GM12878 (cell line): Measurements from ENCODE around the gene CFAP99. TPM values are rescaled to one million over a fixed set of nuclear protein-coding genes. Genes with fewer than 3 reads are reported as not detected.

ENCODE experiments used
- ATAC-seq: fragments of 200-7000 bp; cut with Tn5 transposase; 3 replicates; pipeline ENCODE4 v1.9.1; 2020; ENCODE audit warnings: mild to moderate bottlenecking, moderate library complexity
- BruUV-seq: library from RNA; stranded (reverse); fragments of 400-500 nt; replicated peaks from 2 replicates; lab custom pipeline; 2021; lab: Mats Ljungman, UMichigan
- CTCF ChIA-PET: fragments of 300-600 bp; sonication (Branson Sonifier 250); formaldehyde crosslinking; extraction: SDS; loops from one replicate; lab custom pipeline; 2021; ENCODE audit warnings: inconsistent platforms; lab: Yijun Ruan, JAX
- POLR2A ChIA-PET: fragments of 350-600 bp; formaldehyde crosslinking; extraction: SDS; loops from one replicate; lab custom pipeline; 2021; ENCODE audit warnings: inconsistent platforms; lab: Charles Lee
- RAD21 ChIA-PET: fragments of 300-600 bp; sonication (Branson Sonifier 250); formaldehyde crosslinking; loops from one replicate; lab custom pipeline; 2023; ENCODE audit warnings: antibody characterized with exemption; ENCODE audit not compliant: unreplicated experiment; lab: Charles Lee
- SMC1A ChIA-PET: fragments of 300-600 bp; sonication (Branson Sonifier 250); formaldehyde crosslinking; loops from one replicate; lab custom pipeline; 2023; ENCODE audit not compliant: unreplicated experiment, uncharacterized antibody; lab: Charles Lee
- DNase-seq: peaks from one replicate; pipeline ENCODE4 v3.0.0-alpha.2; 2011; ENCODE audit warnings: low read depth, low spot score
- FAIRE-seq: peaks from 3 replicates; lab custom pipeline; 2011; peaks lifted over from hg19 to GRCh38; lab: Jason Lieb, UNC
- H2AFZ ChIP-seq: 2 replicates; pipeline ENCODE4 v1.6.0; 2011; ENCODE audit warnings: low read depth, low read length, control low read depth; ENCODE audit not compliant: control insufficient read depth
- H3K27ac ChIP-seq: 2 replicates; pipeline ENCODE4 v1.5.1; 2011; ENCODE audit warnings: control low read depth; ENCODE audit not compliant: control insufficient read depth, insufficient read depth
- H3K27me3 ChIP-seq, 2 experiments: replicated peaks in 1 of 2; 2 replicates each; pipeline versions ENCODE4 v1.6.0 to v1.6.1; 2011; ENCODE audit warnings: low read length in 1 of 2; ENCODE audit not compliant: control insufficient read depth in 2 of 2, insufficient read depth in 2 of 2
- H3K36me3 ChIP-seq, 2 experiments: 2 replicates each; pipeline ENCODE4 v1.5.1; 2011; ENCODE audit warnings: low read length in 1 of 2; ENCODE audit not compliant: control insufficient read depth in 2 of 2, insufficient read depth in 2 of 2
- H3K4me1 ChIP-seq: 2 replicates; pipeline ENCODE4 v1.6.1; 2011; ENCODE audit warnings: mild to moderate bottlenecking, low read length, moderate library complexity, mixed read lengths; ENCODE audit not compliant: control insufficient read depth, insufficient read depth
- H3K4me2 ChIP-seq: 2 replicates; pipeline ENCODE4 v1.6.0; 2011; ENCODE audit warnings: control low read depth; ENCODE audit not compliant: control insufficient read depth, insufficient read depth
- H3K4me3 ChIP-seq: fragments of 200-600 bp; sonication (generic); 2 replicates; pipeline ENCODE4 v1.5.1; 2016
- H3K79me2 ChIP-seq: 2 replicates; pipeline ENCODE4 v1.6.0; 2011; ENCODE audit warnings: low read length; ENCODE audit not compliant: control insufficient read depth, insufficient read depth
- H3K9ac ChIP-seq: 2 replicates; pipeline ENCODE4 v1.8.0; 2011; ENCODE audit warnings: low read length, control low read depth, mixed read lengths; ENCODE audit not compliant: control insufficient read depth, insufficient read depth
- H3K9me3 ChIP-seq: replicated peaks from 3 replicates; pipeline ENCODE4 v1.5.1; 2011; ENCODE audit warnings: mild to moderate bottlenecking, low read length; ENCODE audit not compliant: control insufficient read depth, insufficient read depth
- H4K20me1 ChIP-seq: 2 replicates; pipeline ENCODE4 v1.6.0; 2011; ENCODE audit not compliant: control insufficient read depth, insufficient read depth
- BRCA1 ChIP-seq: IDR thresholded peaks from 2 replicates; pipeline ENCODE4 v1.6.1; 2011; ENCODE audit warnings: low read depth, low read length, improper control_type of control experiment
- E2F8 ChIP-seq: fragments of 450-650 bp; IDR thresholded peaks from 2 replicates; pipeline ENCODE4 v1.6.1; 2018; ENCODE audit warnings: mild to moderate bottlenecking, low read depth, moderate library complexity; ENCODE audit not compliant: partially characterized antibody
- ESRRA ChIP-seq: IDR thresholded peaks from 2 replicates; pipeline ENCODE4 v1.6.1; 2012; ENCODE audit warnings: mild to moderate bottlenecking, low read length, improper control_type of control experiment
- IKZF2 ChIP-seq, 2 experiments: fragments of 450-650 bp; IDR thresholded peaks; 2 replicates each; pipeline ENCODE4 v1.6.1; 2017; ENCODE audit warnings: mild to moderate bottlenecking in 2 of 2, moderate library complexity in 2 of 2
- KDM1A ChIP-seq: fragments of 200-600 bp; sonication (generic); IDR thresholded peaks from 2 replicates; pipeline ENCODE4 v1.6.1; 2016; ENCODE audit warnings: borderline replicate concordance
- KLF5 ChIP-seq: fragments of 450-650 bp; IDR thresholded peaks from 2 replicates; pipeline ENCODE4 v1.6.1; 2014; ENCODE audit warnings: mild to moderate bottlenecking; ENCODE audit not compliant: partially characterized antibody
- PAX5 ChIP-seq: IDR thresholded peaks from 2 replicates; pipeline ENCODE4 v1.6.1; 2011; ENCODE audit warnings: low read depth, low read length, borderline replicate concordance
- POLR2AphosphoS5 ChIP-seq: IDR thresholded peaks from 2 replicates; pipeline ENCODE4 v1.6.1; 2011; ENCODE audit warnings: mild to moderate bottlenecking, low read length, inconsistent platforms
- SKIL ChIP-seq: fragments of 450-650 bp; IDR thresholded peaks from 2 replicates; pipeline ENCODE4 v1.6.1; 2017; ENCODE audit warnings: mild to moderate bottlenecking, low read depth, inconsistent platforms; ENCODE audit not compliant: poor library complexity, severe bottlenecking
- TCF3 ChIP-seq: IDR thresholded peaks from 2 replicates; pipeline ENCODE4 v1.6.1; 2012; ENCODE audit warnings: low read depth, mild to moderate bottlenecking, low read length, borderline replicate concordance; ENCODE audit not compliant: insufficient read depth
- WGBS: methylation state at CpG from one replicate; pipeline ENCODE4 v1.1.6; 2016; ENCODE audit warnings: low lambda C conversion rate; ENCODE audit not compliant: insufficient replicate concordance, insufficient coverage; ENCODE audit errors: missing lambda C conversion rate; 5-methylcytosine and 5-hydroxymethylcytosine counted together
- in situ Hi-C: fragments of 300-500 bp; cut with MboI; formaldehyde crosslinking; loops from 9 replicates; pipeline ENCODE4 v1.14.3; 2018; ENCODE audit warnings: mixed read lengths
- intact Hi-C: fragments of 100-400 bp; cut with micrococcal nuclease; formaldehyde crosslinking; loops from one replicate; pipeline ENCODE4 v1.14.2; 2022; ENCODE audit not compliant: unreplicated experiment
- polyA plus RNA-seq, 11 experiments: library from polyadenylated mRNA; depleted of rRNA in 4 of 11; unstranded in 6 of 11; stranded (reverse) in 5 of 11; fragments of >200 nt; fragmentation: Nextera tagmentation in 4 of 11; fragmentation: Illumina TruSeq in 1 of 11; extraction: Ambion mirVana in 4 of 11; extraction: Trizol in 1 of 11; gene quantifications; 1 replicate in 1 of 11; 2 replicates in 10 of 11; pipeline versions ENCODE4 v1.2.1 to v1.2.3, GENCODE V29; 2011 to 2016; ENCODE audit warnings: inconsistent platforms in 2 of 11, missing spikeins in 2 of 11, low read depth in 1 of 11
- total RNA-seq, 4 experiments: library from RNA; depleted of rRNA in 3 of 4; stranded (reverse); fragments of >200 nt in 3 of 4; fragmentation: Illumina TruSeq in 1 of 4; extraction: Trizol in 1 of 4; gene quantifications; 2 replicates each; pipeline versions ENCODE4 v1.2.1 to v1.2.3, GENCODE V29; 2013 to 2021

Gene CFAP99
- total and polyA plus RNA-seq, 10 of the 15 experiments (the other 5 are each of a cell fraction or from before 2014, with no cell fraction given), result not detected

GRCh38 chr4:2425386-2426068 is 6.8 kb downstream of the CFAP99 start:
- CTCF ChIA-PET, result interaction anchor here (1.6 kb wide), 1 partner anchor 16 kb away, joined by 4 read pairs; no protein-coding TSS in a partner anchor
- RAD21 ChIA-PET, result no interaction called here
- no TSS peak for BruUV-seq
- Histone ChIP-seq H3K4me3 (no peak overlapping the region), H3K27ac (no peak overlapping the region), H3K79me2 (no peaks in the 10 kb centered on the region), H3K4me1 (no peaks in the 10 kb centered on the region), H4K20me1 (no peaks in the 10 kb centered on the region), H3K36me3 (no peaks in the 10 kb centered on the region), H2AFZ (no peak overlapping the region), H3K9me3 (no peaks in the 10 kb centered on the region), H3K27me3 (no peaks in the 10 kb centered on the region; a peak in 1 of 4 replicates), H3K9ac (no peak overlapping the region), H3K4me2 (no peak overlapping the region)
- in situ Hi-C loops (no loop called here), intact Hi-C loops (no loop called here)
- SMC1A ChIA-PET, result no interaction called here
- POLR2A ChIA-PET, result interaction anchor here (0.7 kb wide), 1 partner anchor 15 kb away, joined by 3 read pairs; no protein-coding TSS in a partner anchor
- no peak for ATAC-seq
- FAIRE-seq, result no peak
- WGBS, result 61% methylated on average over 13 of the region's 13 CpGs
- DNase-seq, result no peak
- TF ChIP-seq TCF3 (no peak), IKZF2 (IDR thresholded peaks at IDR 0.05) (no peak), SKIL (no peak), KLF5 (no peak), KDM1A (no peak), E2F8 (no peak), BRCA1 (no peak), POLR2AphosphoS5 (no peak), ESRRA (no peak), PAX5 (no peak)
- TF ChIP-seq, all 136 proteins: peak for 0
